PC-3 (cell line): Measurements from ENCODE around the gene TRABD2B. TPM values are rescaled to one million over a fixed set of nuclear protein-coding genes. Genes with fewer than 3 reads are reported as not detected.
A peak's percentile ranks its signal among the peaks of the same experiment; 100 is the strongest.

Experiments used
- ATAC-seq: fragments of 200-7000 bp; cut with Tn5 transposase; 2 replicates; pipeline ENCODE4 v1.9.1; 2020; ENCODE audit warnings: mild to moderate bottlenecking, moderate library complexity
- BruUV-seq: library from RNA; stranded (reverse); fragments of 400-500 nt; replicated peaks from 2 replicates; lab custom pipeline; 2021; lab: Mats Ljungman, UMichigan
- CTCF ChIA-PET: fragments of 300-600 bp; sonication (Branson Sonifier 250); formaldehyde crosslinking; loops from one replicate; lab custom pipeline; 2022; ENCODE audit warnings: antibody characterized with exemption; lab: Charles Lee
- POLR2A ChIA-PET: fragments of 300-600 bp; sonication (Branson Sonifier 250); formaldehyde crosslinking; loops from one replicate; lab custom pipeline; 2022; ENCODE audit warnings: antibody characterized with exemption; ENCODE audit not compliant: unreplicated experiment; lab: Charles Lee
- DNase-seq: peaks from one replicate; pipeline ENCODE4 v3.0.0-alpha.2; 2015
- H2AFZ ChIP-seq: fragments of 300-600 bp; sonication (generic); 2 replicates; pipeline ENCODE4 v1.6.0; 2016; ENCODE audit warnings: antibody characterized with exemption, low read length
- H3F3A ChIP-seq: fragments of 300-600 bp; sonication (generic); one replicate; pipeline ENCODE4 v1.6.0; 2017; ENCODE audit warnings: antibody characterized with exemption, low read length, control low read depth, mild to moderate bottlenecking; ENCODE audit not compliant: unreplicated experiment
- H3K27ac ChIP-seq: fragments of 300-600 bp; sonication (generic); 2 replicates; pipeline ENCODE4 v1.5.1; 2016; ENCODE audit warnings: mild to moderate bottlenecking, low read length
- H3K27me3 ChIP-seq: fragments of 300-600 bp; sonication (generic); 2 replicates; pipeline ENCODE4 v1.6.1; 2016; ENCODE audit warnings: low read length, mixed read lengths
- H3K36me3 ChIP-seq: fragments of 300-600 bp; sonication (generic); 2 replicates; pipeline ENCODE4 v1.6.1; 2016; ENCODE audit warnings: low read depth, mixed run types, low read length, mixed read lengths
- H3K4me1 ChIP-seq: fragments of 300-600 bp; sonication (generic); 2 replicates; pipeline ENCODE4 v1.5.1; 2016; ENCODE audit warnings: low read length; ENCODE audit not compliant: insufficient read depth
- H3K4me2 ChIP-seq: fragments of 300-600 bp; sonication (generic); 2 replicates; pipeline ENCODE4 v1.6.0; 2016; ENCODE audit warnings: low read length
- H3K4me3 ChIP-seq: fragments of 300-600 bp; sonication (generic); 2 replicates; pipeline ENCODE4 v1.5.1; 2016; ENCODE audit warnings: mild to moderate bottlenecking, low read length, mixed read lengths
- H3K79me2 ChIP-seq: fragments of 300-600 bp; sonication (generic); 2 replicates; pipeline ENCODE4 v1.6.1; 2017; ENCODE audit warnings: low read length, mixed read lengths
- H3K9ac ChIP-seq: fragments of 300-600 bp; sonication (generic); 2 replicates; pipeline ENCODE4 v1.6.0; 2016; ENCODE audit warnings: mild to moderate bottlenecking, low read length
- H3K9me2 ChIP-seq: fragments of 300-600 bp; sonication (generic); replicated peaks from 2 replicates; pipeline ENCODE4 v1.6.1; 2016; ENCODE audit warnings: mixed run types, low read length, mixed read lengths
- H3K9me3 ChIP-seq: fragments of 300-600 bp; sonication (generic); 2 replicates; pipeline ENCODE4 v1.6.1; 2016; ENCODE audit warnings: low read length, mixed read lengths
- H4K20me1 ChIP-seq: fragments of 300-600 bp; sonication (generic); 2 replicates; pipeline ENCODE4 v1.6.1; 2016; ENCODE audit warnings: low read length, mixed read lengths
- EZH2 ChIP-seq: fragments of 300-600 bp; sonication (generic); IDR thresholded peaks from one replicate; pipeline ENCODE4 v1.6.1; 2017; ENCODE audit warnings: antibody characterized with exemption, mild to moderate bottlenecking, low read length; ENCODE audit not compliant: unreplicated experiment
- EZH2phosphoT487 ChIP-seq: fragments of 300-600 bp; sonication (generic); IDR thresholded peaks from 2 replicates; pipeline ENCODE4 v1.6.1; 2018; ENCODE audit warnings: mild to moderate bottlenecking, antibody characterized with exemption, low read length, borderline replicate concordance
- intact Hi-C: fragments of 100-400 bp; cut with micrococcal nuclease; formaldehyde crosslinking; loops from 2 replicates; pipeline ENCODE4 v1.9.0; 2023
- total RNA-seq: library from RNA; depleted of rRNA; stranded (reverse); fragments of >200 nt; gene quantifications from 2 replicates; pipeline ENCODE4 v1.2.3, GENCODE V29; 2014
- TF ChIP-seq, protein P1 (sequence below): fragments of 300-600 bp; sonication (generic); conservative IDR thresholded peaks from 2 replicates; pipeline ENCODE4 v1.5.1; 2017; ENCODE audit warnings: antibody characterized with exemption, low read depth, mild to moderate bottlenecking, low read length

Gene TRABD2B
- total RNA-seq, 1 experiment from 2014 or later, result 0.44 TPM

- intact Hi-C loops, result no loop called here
Measured at GRCh38 chr1:47875831-47876586, 121.2 kb downstream of the TRABD2B start.

DNA sequence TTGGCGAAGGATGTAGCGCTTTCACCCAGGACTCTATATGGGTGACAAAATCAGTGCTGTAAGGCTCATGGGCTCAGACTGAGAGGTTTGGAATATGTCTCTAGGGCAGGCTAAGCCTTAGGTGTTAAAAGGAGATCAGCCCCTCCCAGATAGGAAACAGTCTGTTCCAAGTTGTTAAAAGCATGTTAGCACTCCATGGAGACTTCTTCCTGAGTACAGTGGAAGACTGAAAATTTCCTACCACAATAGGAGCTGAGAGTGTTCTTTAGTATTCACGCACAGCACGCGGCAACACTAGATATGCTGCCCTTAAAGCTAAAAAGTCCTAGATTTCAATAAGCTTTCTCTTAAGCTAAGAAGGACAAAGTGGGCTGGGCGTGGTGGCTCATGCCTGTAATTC is 122.1 kb downstream of the TRABD2B start:
- no peaks in the 10 kb centered on the region for H3K9me2 ChIP-seq
- H3K27ac ChIP-seq, result no peak overlapping the region
- no peaks in the 10 kb centered on the region for H4K20me1 ChIP-seq
- CTCF ChIA-PET, result no interaction called here
- H3F3A ChIP-seq, result no peaks in the 10 kb centered on the region
- H3K36me3 ChIP-seq, result no peaks in the 10 kb centered on the region
- POLR2A ChIA-PET, result no interaction called here
- H2AFZ ChIP-seq, result no peak overlapping the region
- TF ChIP-seq, protein P1, sequence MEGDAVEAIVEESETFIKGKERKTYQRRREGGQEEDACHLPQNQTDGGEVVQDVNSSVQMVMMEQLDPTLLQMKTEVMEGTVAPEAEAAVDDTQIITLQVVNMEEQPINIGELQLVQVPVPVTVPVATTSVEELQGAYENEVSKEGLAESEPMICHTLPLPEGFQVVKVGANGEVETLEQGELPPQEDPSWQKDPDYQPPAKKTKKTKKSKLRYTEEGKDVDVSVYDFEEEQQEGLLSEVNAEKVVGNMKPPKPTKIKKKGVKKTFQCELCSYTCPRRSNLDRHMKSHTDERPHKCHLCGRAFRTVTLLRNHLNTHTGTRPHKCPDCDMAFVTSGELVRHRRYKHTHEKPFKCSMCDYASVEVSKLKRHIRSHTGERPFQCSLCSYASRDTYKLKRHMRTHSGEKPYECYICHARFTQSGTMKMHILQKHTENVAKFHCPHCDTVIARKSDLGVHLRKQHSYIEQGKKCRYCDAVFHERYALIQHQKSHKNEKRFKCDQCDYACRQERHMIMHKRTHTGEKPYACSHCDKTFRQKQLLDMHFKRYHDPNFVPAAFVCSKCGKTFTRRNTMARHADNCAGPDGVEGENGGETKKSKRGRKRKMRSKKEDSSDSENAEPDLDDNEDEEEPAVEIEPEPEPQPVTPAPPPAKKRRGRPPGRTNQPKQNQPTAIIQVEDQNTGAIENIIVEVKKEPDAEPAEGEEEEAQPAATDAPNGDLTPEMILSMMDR, result no peak
- no peak for TF ChIP-seq EZH2
- TF ChIP-seq EZH2phosphoT487, result no peak
- H3K27me3 ChIP-seq, result no peaks in the 10 kb centered on the region
- no peaks in the 10 kb centered on the region for H3K9me3 ChIP-seq
- DNase-seq, result no peak
- H3K4me3 ChIP-seq, result no peak overlapping the region
- intact Hi-C loops, result no loop called here
- peaks cover 36% of the 10 kb centered on the region for H3K4me1 ChIP-seq
- ATAC-seq, result no peak
- H3K9ac ChIP-seq, result no peak overlapping the region
- no peak overlapping the region for H3K4me2 ChIP-seq
- BruUV-seq, result no TSS peak
- no peaks in the 10 kb centered on the region for H3K79me2 ChIP-seq

More at GRCh38 chr1:47875831-47876586, 121.2 kb downstream of the TRABD2B start:
- H2AFZ ChIP-seq, result no peak overlapping the region
- ChIA-PET CTCF (no interaction called here), POLR2A (no interaction called here)
- no peaks in the 10 kb centered on the region for H3F3A ChIP-seq
- no peaks in the 10 kb centered on the region for H3K36me3 ChIP-seq
- peaks cover 27% of the 10 kb centered on the region for H3K4me1 ChIP-seq
- no peak overlapping the region for H3K4me2 ChIP-seq
- no TSS peak for BruUV-seq
- H3K9me3 ChIP-seq, result no peaks in the 10 kb centered on the region
- no peaks in the 10 kb centered on the region for H3K79me2 ChIP-seq
- H3K4me3 ChIP-seq, result no peak overlapping the region
- H3K9me2 ChIP-seq, result no peaks in the 10 kb centered on the region
- ATAC-seq (no peak), DNase-seq (peak; percentile 15)
- no peak overlapping the region for H3K9ac ChIP-seq
- H4K20me1 ChIP-seq, result no peaks in the 10 kb centered on the region
- TF ChIP-seq, protein P1, result no peak
- TF ChIP-seq EZH2phosphoT487 (no peak), EZH2 (no peak)
- no peak overlapping the region for H3K27ac ChIP-seq
- H3K27me3 ChIP-seq, result no peaks in the 10 kb centered on the region

GRCh38 chr1:47873337-47873736 is 123.8 kb downstream of the TRABD2B start:
- TF ChIP-seq EZH2phosphoT487 (no peak), EZH2 (no peak)
- TF ChIP-seq, protein P1, result no peak
- no peak overlapping the region for H3K4me2 ChIP-seq
- ChIA-PET POLR2A (no interaction called here), CTCF (no interaction called here)
- no peak for ATAC-seq
- no peaks in the 10 kb centered on the region for H3K9me2 ChIP-seq
- no peak overlapping the region for H3K27ac ChIP-seq
- no peaks in the 10 kb centered on the region for H3F3A ChIP-seq
- intact Hi-C loops, result no loop called here
- no peaks in the 10 kb centered on the region for H3K27me3 ChIP-seq
- H3K79me2 ChIP-seq, result no peaks in the 10 kb centered on the region
- no TSS peak for BruUV-seq
- H4K20me1 ChIP-seq, result no peaks in the 10 kb centered on the region
- H3K9ac ChIP-seq, result no peak overlapping the region
- peaks cover 43% of the 10 kb centered on the region for H3K4me1 ChIP-seq
- DNase-seq, result no peak
- no peak overlapping the region for H3K4me3 ChIP-seq
- H3K36me3 ChIP-seq, result no peaks in the 10 kb centered on the region
- no peaks in the 10 kb centered on the region for H3K9me3 ChIP-seq
- no peak overlapping the region for H2AFZ ChIP-seq
